ENCODE data around the gene REPIN1. TPM values are rescaled to one million over a fixed set of nuclear protein-coding genes. Genes with fewer than 3 reads are reported as not detected.
A peak's percentile ranks its signal among the peaks of the same experiment; 100 is the strongest.

Gene REPIN1
- total RNA-seq, 1 donor, result 57.5 TPM

GRCh38 chr7:150339409-150339809, 29.2 kb upstream of the REPIN1 start:
- Histone ChIP-seq H3K79me2 (ENCODE audit: insufficient read depth, low read length) (no peaks in the 10 kb centered on the region), H3K9me3 (ENCODE audit: low read depth, low read length) (no peaks in the 10 kb centered on the region), H3K4me1 (ENCODE audit: insufficient read depth, low read length) (no peaks in the 10 kb centered on the region), H3K36me3 (ENCODE audit: insufficient read depth, low read length) (no peaks in the 10 kb centered on the region), H3K4me3 (ENCODE audit: insufficient read depth, low read length) (no peak overlapping the region), H3K27ac (ENCODE audit: low read depth, low read length) (no peak overlapping the region), H3K27me3 (ENCODE audit: insufficient read depth, low read length) (peaks cover 33% of the 10 kb centered on the region), H2AFZ (ENCODE audit: low read length) (no peak overlapping the region), H3K4me2 (ENCODE audit: insufficient read depth, low read length) (no peak overlapping the region), H4K20me1 (ENCODE audit: insufficient read depth, low read length) (no peaks in the 10 kb centered on the region)
- DNase-seq (ENCODE audit: insufficient read length, low spot score, missing footprints), result peak; percentile 65
- no peak for TF ChIP-seq CTCF (IDR thresholded peaks at IDR 0.05; ENCODE audit: extremely low read depth, low read depth, low read length)

DNA sequence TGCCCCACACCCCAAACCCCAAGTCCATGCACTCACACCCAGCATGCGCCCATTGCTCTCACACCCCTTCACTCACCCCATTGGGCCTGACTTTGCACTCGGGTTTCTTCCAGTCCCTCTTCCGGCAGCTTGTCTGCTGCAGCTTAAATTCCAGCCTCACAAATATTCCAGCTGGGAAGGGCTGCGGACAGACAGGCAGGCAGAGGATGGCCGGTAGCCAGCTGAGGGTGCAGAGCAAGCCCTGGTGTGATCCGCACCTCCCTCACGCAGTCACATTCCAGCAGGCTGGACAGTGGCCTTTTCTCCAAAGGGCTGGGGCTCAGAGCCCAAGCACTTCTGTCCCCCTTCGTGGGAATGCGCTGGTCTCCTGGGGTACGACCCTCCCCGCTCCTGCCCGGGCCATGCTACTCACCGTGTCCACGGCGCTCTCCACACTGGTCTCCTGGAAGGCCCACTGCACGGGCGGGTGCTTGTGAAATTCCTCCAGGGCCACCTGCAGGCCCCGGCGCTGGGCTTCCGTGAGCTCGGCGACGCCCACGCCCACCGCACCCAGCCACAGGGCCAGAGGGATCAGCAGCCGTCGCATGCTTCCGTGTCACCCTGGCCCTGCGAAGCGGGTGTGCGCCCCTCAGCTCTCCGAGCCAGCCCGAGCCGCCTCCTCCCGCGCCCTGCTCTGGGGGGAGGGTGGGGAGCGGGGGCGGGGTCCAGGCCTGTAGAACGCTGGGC, 28.4 kb upstream of the REPIN1 start:
- peak; percentile 91 for DNase-seq (ENCODE audit: insufficient read length, low spot score, missing footprints)
- TF ChIP-seq CTCF (IDR thresholded peaks at IDR 0.05; ENCODE audit: extremely low read depth, low read depth, low read length), result no peak
- Histone ChIP-seq H4K20me1 (ENCODE audit: insufficient read depth, low read length) (no peaks in the 10 kb centered on the region), H3K36me3 (ENCODE audit: insufficient read depth, low read length) (no peaks in the 10 kb centered on the region), H3K9me3 (ENCODE audit: low read depth, low read length) (no peaks in the 10 kb centered on the region), H2AFZ (ENCODE audit: low read length) (no peak overlapping the region), H3K79me2 (ENCODE audit: insufficient read depth, low read length) (no peaks in the 10 kb centered on the region), H3K27me3 (ENCODE audit: insufficient read depth, low read length) (peaks cover 33% of the 10 kb centered on the region), H3K4me1 (ENCODE audit: insufficient read depth, low read length) (no peaks in the 10 kb centered on the region), H3K4me3 (ENCODE audit: insufficient read depth, low read length) (no peak overlapping the region), H3K27ac (ENCODE audit: low read depth, low read length) (no peak overlapping the region), H3K4me2 (ENCODE audit: insufficient read depth, low read length) (no peak overlapping the region)

DNA sequence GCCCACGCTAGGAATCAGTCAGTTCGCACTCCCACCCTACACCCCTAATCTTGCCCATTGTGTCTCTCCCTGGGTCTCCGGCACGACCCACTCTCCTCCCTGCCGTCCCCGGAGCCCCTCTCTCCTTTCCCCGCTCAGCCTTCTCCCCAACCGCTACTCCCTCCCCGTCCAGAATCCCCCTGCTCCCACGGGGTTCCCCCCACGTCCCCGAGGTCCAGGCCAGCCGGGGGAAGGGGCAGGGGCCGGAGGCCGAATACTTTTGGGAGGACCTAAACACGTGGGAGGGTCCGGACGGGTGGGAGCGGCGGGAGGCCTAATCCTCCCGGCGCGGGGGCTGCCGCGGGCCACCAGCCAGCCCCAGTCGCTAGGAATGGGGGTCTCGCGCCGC, 27.8 kb upstream of the REPIN1 start:
- Histone ChIP-seq H3K4me3 (ENCODE audit: insufficient read depth, low read length) (no peak overlapping the region), H3K4me2 (ENCODE audit: insufficient read depth, low read length) (no peak overlapping the region)

More for the DNA sequence above, 27.8 kb upstream of the REPIN1 start:
- Histone ChIP-seq H3K79me2 (ENCODE audit: insufficient read depth, low read length) (no peaks in the 10 kb centered on the region), H4K20me1 (ENCODE audit: insufficient read depth, low read length) (no peaks in the 10 kb centered on the region), H3K9me3 (ENCODE audit: low read depth, low read length) (no peaks in the 10 kb centered on the region), H3K27ac (ENCODE audit: low read depth, low read length) (no peak overlapping the region), H3K4me1 (ENCODE audit: insufficient read depth, low read length) (no peaks in the 10 kb centered on the region), H2AFZ (ENCODE audit: low read length) (no peak overlapping the region), H3K27me3 (ENCODE audit: insufficient read depth, low read length) (peaks cover 33% of the 10 kb centered on the region), H3K36me3 (ENCODE audit: insufficient read depth, low read length) (no peaks in the 10 kb centered on the region)
- TF ChIP-seq CTCF (IDR thresholded peaks at IDR 0.05; ENCODE audit: extremely low read depth, low read depth, low read length), result no peak
- peak; percentile 65 for DNase-seq (ENCODE audit: insufficient read length, low spot score, missing footprints)
